Gastrocnemius medialis (tissue), 4 donors: ENCODE data around the gene NFAM1. TPM values are rescaled to one million over a fixed set of nuclear protein-coding genes. Genes with fewer than 3 reads are reported as not detected.

Experiments
- ATAC-seq, 2 donors: fragments of 150-250 bp; one replicate each; pipeline ENCODE4 v1.9.1; 2016
- DNase-seq, 2 donors: peaks; one replicate each; pipeline ENCODE4 v3.0.0-alpha.2; 2019
- H3K27ac ChIP-seq, 4 donors: fragments of 200-600 bp; sonication (generic); 1 replicate in 1 of 4; 2 replicates in 3 of 4; pipeline ENCODE4 v1.5.1; 2016 to 2018; ENCODE audit warnings: mild to moderate bottlenecking in 2 of 4, moderate library complexity in 1 of 4
- H3K27me3 ChIP-seq, 3 donors: fragments of 200-600 bp; sonication (generic) in 2 of 3; 1 replicate in 1 of 3; 2 replicates in 2 of 3; pipeline versions ENCODE4 v1.5.1 to v1.6.0; 2016 to 2019; ENCODE audit warnings: mild to moderate bottlenecking in 1 of 3, moderate library complexity in 1 of 3
- H3K36me3 ChIP-seq, 2 donors: fragments of 200-600 bp; sonication (generic) in 1 of 2; one replicate each; pipeline ENCODE4 v1.5.1; 2017 to 2018
- H3K4me1 ChIP-seq, 2 donors: fragments of 200-600 bp; sonication (generic) in 1 of 2; one replicate each; pipeline ENCODE4 v1.5.1; 2016 to 2017; ENCODE audit warnings: mild to moderate bottlenecking in 2 of 2
- H3K4me3 ChIP-seq, 4 donors: fragments of 200-600 bp; sonication (generic) in 3 of 4; 1 replicate in 1 of 4; 2 replicates in 3 of 4; pipeline ENCODE4 v1.5.1; 2016 to 2019; ENCODE audit warnings: mild to moderate bottlenecking in 2 of 4
- H3K9me3 ChIP-seq, 3 donors: fragments of 200-600 bp; sonication (generic) in 2 of 3; 1 replicate in 1 of 3; 2 replicates in 2 of 3; pipeline ENCODE4 v1.5.1; 2016 to 2019
- POLR2A ChIP-seq, 2 donors: fragments of 450-650 bp; IDR thresholded peaks; one replicate each; pipeline ENCODE4 v1.6.1; 2017; ENCODE audit warnings: antibody characterized with exemption in 2 of 2, mild to moderate bottlenecking in 2 of 2, moderate library complexity in 2 of 2
- in situ Hi-C, 4 donors: fragments of 200-750 bp; cut with MboI; loops; one replicate each; pipeline versions ENCODE4 v1.15.0 to v1.8.0; 2017; ENCODE audit warnings: low sequenced_read_pairs in 4 of 4
- intact Hi-C: fragments of 100-400 bp; cut with DNase I; formaldehyde crosslinking; loops from one replicate; pipeline ENCODE4 v1.15.1; 2023; ENCODE audit warnings: low total_unique reads
- total RNA-seq, 4 donors: library from RNA; depleted of rRNA; stranded (reverse); fragments of >200 nt; gene quantifications; one replicate each; pipeline versions ENCODE4 v1.1.0 to v1.2.3, GENCODE V29; 2016
- TF ChIP-seq, protein P1 (sequence below), 5 experiments: fragments of 450-650 bp in 3 of 5; fragments of 200-600 bp in 2 of 5; sonication (generic) in 2 of 5; IDR thresholded peaks in 4 of 5; conservative IDR thresholded peaks in 1 of 5; 1 replicate in 4 of 5; 2 replicates in 1 of 5; pipeline ENCODE4 v1.5.1; 2016 to 2019; ENCODE audit warnings: antibody characterized with exemption in 5 of 5, mild to moderate bottlenecking in 3 of 5, moderate library complexity in 3 of 5

NFAM1 gene
- total RNA-seq, 4 donors from 2014 or later: 0.20 to 0.59 (median 0.58) TPM; not detected in 1

DNA sequence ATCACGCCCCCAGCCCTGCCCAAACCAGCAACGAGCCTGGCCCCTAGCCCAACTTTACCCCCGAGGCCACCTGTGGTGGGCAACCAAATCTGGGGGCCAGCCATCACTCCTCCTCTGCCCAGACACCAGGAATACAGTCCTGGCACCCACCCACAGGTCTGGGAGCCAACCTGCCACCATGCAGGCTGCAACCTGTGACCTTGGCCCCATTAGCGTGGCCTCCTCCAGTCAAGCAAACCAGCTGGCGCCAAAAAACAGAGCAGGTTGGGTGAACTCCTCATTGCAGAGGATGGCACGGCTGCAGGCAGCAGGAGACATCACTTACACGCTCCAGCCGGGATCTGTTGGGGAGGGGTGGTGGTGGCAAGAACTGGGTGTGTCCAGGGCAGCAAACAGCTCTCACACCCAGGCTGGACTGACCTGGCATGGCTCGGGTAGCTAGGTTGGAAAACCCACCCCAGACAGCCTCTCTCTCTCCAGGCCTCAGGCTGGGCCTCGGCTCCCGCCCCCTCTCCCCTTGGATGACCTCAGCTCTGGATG lies 96.3 kb downstream of the NFAM1 start:
- no peaks in the 10 kb centered on the region for H3K36me3 ChIP-seq
- ATAC-seq (no peak), DNase-seq (no peak)
- no peak for TF ChIP-seq POLR2A (IDR thresholded peaks at IDR 0.05)
- TF ChIP-seq, protein P1, sequence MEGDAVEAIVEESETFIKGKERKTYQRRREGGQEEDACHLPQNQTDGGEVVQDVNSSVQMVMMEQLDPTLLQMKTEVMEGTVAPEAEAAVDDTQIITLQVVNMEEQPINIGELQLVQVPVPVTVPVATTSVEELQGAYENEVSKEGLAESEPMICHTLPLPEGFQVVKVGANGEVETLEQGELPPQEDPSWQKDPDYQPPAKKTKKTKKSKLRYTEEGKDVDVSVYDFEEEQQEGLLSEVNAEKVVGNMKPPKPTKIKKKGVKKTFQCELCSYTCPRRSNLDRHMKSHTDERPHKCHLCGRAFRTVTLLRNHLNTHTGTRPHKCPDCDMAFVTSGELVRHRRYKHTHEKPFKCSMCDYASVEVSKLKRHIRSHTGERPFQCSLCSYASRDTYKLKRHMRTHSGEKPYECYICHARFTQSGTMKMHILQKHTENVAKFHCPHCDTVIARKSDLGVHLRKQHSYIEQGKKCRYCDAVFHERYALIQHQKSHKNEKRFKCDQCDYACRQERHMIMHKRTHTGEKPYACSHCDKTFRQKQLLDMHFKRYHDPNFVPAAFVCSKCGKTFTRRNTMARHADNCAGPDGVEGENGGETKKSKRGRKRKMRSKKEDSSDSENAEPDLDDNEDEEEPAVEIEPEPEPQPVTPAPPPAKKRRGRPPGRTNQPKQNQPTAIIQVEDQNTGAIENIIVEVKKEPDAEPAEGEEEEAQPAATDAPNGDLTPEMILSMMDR (IDR thresholded peaks at IDR 0.05 in 4 of 5, conservative IDR thresholded peaks at IDR 0.05 in 1 of 5): no peak
- H3K4me3 ChIP-seq: no peak overlapping the region
- H3K27me3 ChIP-seq: peaks cover 16 to 30% (median 21%) of the 10 kb centered on the region in 3 donors
- no peaks in the 10 kb centered on the region for H3K4me1 ChIP-seq
- intact Hi-C loops: no loop called here
- in situ Hi-C loops: no loop called here
- H3K27ac ChIP-seq: no peak overlapping the region
- H3K9me3 ChIP-seq: no peaks in the 10 kb centered on the region

DNA sequence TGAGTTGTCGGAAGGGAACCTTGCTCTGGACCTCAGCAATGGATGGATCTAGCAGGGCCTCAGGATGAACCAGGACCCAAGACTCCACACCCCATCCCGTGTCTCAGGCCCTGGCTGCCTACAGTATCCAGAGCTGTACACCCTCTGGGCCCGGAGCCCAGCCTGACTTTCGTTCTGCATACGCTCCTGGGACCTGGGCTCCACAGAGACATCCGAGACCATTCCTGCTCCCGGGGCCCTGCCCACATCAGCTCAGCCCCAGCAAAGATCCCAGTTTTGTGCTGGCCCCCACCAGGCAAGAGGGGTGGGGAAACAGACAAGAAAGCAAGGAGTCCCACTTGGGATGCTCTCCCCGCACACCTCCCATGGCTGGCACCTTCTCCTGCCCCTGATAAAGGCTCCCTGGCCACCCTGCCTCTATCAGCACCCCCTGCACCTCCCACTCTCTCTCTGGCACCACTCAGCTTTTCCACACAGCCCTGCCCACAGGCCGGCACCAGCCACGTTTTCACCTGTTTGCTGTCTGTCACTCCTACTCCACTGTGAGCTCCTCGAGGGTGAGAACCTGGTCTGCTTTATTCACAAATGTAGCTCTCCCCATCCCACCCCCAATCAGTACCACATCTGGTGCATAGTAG lies 97.2 kb downstream of the NFAM1 start:
- H3K36me3 ChIP-seq: no peaks in the 10 kb centered on the region
- in situ Hi-C loops (no loop called here), intact Hi-C loops (no loop called here)
- no peak for TF ChIP-seq POLR2A (IDR thresholded peaks at IDR 0.05)
- TF ChIP-seq, protein P1 (IDR thresholded peaks at IDR 0.05 in 4 of 5, conservative IDR thresholded peaks at IDR 0.05 in 1 of 5): no peak
- DNase-seq (no peak), ATAC-seq (no peak)
- H3K4me1 ChIP-seq: no peaks in the 10 kb centered on the region
- no peak overlapping the region for H3K27ac ChIP-seq
- H3K27me3 ChIP-seq: peaks cover 10 to 30% (median 12%) of the 10 kb centered on the region in 3 donors
- H3K4me3 ChIP-seq: no peak overlapping the region
- no peaks in the 10 kb centered on the region for H3K9me3 ChIP-seq

DNA sequence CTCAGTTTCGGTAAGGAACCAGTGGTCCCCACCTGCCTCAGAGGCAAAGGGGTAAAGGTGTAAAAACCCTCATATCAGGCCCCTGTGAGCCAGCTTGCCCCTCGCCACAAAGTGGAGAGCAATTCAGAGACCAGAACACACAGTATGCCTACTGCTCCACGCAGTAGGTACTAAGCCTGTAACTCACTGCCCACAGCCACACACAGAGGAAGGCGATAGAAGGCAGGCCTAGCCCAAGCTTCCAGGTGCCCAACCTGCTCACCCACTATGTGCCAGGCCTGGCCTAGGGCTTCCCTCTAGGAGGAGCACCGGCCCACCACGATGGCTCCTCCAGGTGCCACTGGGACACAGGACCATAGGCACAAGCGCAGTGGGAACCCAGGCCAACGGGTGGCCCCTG lies 98.7 kb downstream of the NFAM1 start:
- Histone ChIP-seq H3K4me1 (no peaks in the 10 kb centered on the region), H3K4me3 (no peak overlapping the region), H3K27ac (no peak overlapping the region), H3K36me3 (no peaks in the 10 kb centered on the region), H3K9me3 (no peaks in the 10 kb centered on the region), H3K27me3 (peaks cover 7 to 18% (median 9%) of the 10 kb centered on the region in 3 donors)
- intact Hi-C loops: no loop called here
- no peak for DNase-seq
- TF ChIP-seq, protein P1 (IDR thresholded peaks at IDR 0.05 in 4 of 5, conservative IDR thresholded peaks at IDR 0.05 in 1 of 5): no peak
- TF ChIP-seq POLR2A (IDR thresholded peaks at IDR 0.05): no peak
- no peak for ATAC-seq
- in situ Hi-C loops: no loop called here

DNA sequence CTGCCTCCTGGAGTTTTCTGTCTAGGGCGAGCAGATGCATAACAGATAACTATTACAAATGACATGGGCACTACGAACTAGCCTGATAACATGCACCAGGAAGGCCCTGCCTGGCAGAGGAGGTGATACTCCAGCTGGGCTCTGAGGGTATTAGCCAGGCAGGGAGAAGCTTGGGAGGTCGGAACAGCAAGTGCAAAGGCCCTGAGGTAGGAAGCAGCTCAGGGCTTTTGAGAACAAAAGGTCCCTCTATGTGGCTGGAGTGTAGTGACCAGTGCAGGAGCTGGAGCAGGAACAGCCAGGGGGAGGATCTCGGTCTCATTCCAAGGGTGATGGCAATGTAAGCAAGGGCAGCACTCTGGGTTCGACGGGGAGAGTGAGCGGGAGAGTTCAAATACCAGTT lies 100.1 kb downstream of the NFAM1 start:
- Histone ChIP-seq H3K4me3 (no peak overlapping the region), H3K36me3 (no peaks in the 10 kb centered on the region), H3K27ac (no peak overlapping the region), H3K4me1 (no peaks in the 10 kb centered on the region), H3K9me3 (no peaks in the 10 kb centered on the region), H3K27me3 (peaks cover 0 to 14% (median 2%) of the 10 kb centered on the region in 3 donors)
- ATAC-seq (no peak), DNase-seq (no peak)
- TF ChIP-seq, protein P1 (IDR thresholded peaks at IDR 0.05 in 4 of 5, conservative IDR thresholded peaks at IDR 0.05 in 1 of 5): no peak
- TF ChIP-seq POLR2A (IDR thresholded peaks at IDR 0.05): no peak
- in situ Hi-C loops: no loop called here
- intact Hi-C loops: no loop called here
